Muscle of back (tissue), 11 donors: Measurements from ENCODE around the gene DNHD1. TPM values are rescaled to one million over a fixed set of nuclear protein-coding genes. Genes with fewer than 3 reads are reported as not detected.

Experiments
- DNase-seq, 3 donors: peaks; one replicate each; pipeline versions ENCODE4 v3.0.0 to v3.0.0-alpha.2; 2013
- polyA plus RNA-seq, 10 donors: library from polyadenylated mRNA; unstranded; fragments of 120-200 nt; gene quantifications; one replicate each; pipeline ENCODE4 v1.2.1, GENCODE V29; 2013; ENCODE audit not compliant: insufficient read length in 10 of 10

DNHD1 gene
- polyA plus RNA-seq, 10 donors = 3.9 to 13.5 (median 5.8) TPM

DNA sequence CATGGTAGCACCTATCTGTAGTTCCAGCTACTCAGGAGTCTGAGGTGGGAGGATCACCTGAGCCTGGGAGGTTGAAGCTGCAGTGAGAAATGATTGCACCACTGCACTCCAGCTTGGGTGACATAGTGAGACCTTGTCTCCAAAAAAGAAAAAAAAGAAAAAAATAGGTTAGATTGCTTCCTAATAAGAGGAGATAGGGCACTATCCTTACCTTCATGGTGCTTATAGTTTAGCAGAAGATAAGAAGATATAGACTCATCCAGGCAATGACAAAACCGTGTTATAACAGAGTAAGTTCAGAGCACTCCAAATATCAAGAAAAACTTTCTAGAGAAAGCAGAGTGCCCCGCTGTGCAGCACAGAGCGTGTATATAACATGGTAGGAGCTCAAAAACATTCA lies 64.2 kb downstream of the DNHD1 start:
- no peak for DNase-seq

DNA sequence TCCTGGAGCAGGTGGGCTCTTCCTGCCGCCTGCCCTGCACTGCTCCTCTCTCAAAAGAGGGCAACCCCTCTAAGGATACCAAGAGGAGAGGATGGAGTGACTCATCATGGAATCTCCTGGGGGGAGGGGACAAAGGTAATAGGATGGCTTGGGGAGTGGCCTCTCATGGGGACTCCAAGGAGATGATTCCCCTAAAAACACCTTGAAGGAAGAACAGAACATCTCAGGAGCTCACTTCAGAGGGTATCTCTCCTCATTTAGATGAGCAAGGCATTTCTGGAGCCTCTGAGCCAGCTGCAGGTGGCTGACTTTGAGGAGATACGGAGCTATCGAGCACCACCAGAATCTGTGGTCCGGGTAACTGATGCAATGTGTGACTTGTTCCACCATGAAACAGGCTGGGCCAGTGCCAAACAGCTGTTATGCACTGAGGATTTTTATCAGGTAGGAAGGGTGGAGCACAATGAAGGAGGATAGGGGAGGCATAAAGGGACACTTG lies 66.1 kb downstream of the DNHD1 start:
- DNase-seq = no peak

DNA sequence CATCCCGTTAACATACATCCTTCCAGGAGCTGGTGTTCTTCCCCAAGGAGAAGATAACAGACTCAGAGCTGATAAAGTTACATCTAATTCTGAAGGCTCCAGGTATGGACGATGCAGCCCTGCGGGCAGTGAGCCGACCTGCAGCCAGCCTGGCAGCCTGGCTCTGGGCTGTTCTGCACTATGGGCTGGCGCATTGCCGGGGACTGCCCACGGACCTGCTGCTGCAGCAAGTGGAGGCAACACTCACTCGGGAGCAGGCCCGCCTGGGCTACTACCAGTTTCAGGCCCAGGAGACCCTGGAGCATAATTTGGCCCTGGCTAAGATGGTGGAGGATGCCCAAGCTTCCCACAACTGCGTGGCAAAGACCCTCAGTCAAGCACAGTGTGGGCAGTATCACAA lies 66.6 kb downstream of the DNHD1 start:
- no peak for DNase-seq

DNA sequence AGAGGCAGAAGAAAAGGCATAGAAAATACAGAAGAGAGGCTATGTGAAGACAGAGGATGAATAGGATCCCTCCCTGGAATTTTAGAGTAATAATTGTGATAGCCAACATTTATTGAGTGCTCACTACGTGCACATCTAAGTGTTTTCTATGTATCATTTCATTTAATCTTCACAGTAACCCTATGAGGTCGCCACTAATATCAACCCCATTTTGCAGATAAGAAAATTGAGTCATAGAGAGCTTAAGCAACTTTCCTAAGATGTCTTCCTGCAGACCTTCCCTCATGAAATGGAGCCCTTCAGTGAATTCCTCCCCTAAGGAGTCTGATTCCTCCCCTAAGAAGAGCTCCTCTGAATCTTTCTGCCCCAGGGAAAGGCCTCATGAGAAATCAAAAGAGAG lies 68.2 kb downstream of the DNHD1 start:
- DNase-seq = no peak

DNA sequence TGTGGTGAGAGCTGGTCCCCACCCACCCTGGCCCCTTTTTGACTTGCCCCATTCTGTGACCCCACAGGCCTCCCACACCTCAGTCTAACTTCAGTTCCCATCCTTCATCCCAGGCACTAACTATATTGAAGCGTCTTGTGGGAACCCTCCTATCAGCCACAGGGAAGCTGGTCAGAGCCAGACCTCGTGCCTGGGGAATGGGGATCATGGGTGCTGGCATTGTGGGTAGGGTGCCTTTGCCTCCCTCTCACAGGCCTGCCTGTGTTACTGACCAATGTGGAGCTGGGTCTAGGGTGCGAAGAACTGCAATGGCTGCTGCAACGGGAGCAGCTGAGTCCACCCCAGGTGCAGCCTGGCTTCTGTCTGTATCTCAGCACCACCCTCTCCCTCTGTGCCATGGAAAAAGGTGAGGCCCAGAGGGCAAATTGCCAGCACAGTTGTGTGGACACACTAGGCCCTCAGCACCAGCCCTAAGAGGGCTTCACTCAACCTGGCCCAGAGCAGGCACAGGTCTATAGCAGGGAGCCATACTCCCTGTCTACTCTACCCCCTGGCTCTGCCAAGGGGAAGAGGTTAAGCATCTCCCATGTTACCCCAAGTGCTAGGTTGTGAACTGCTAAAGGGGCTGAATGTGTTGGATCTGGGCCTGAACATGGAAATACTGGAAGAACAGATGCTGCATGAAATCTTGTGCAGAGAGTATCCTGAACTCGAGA lies 69.1 kb downstream of the DNHD1 start:
- no peak for DNase-seq

DNA sequence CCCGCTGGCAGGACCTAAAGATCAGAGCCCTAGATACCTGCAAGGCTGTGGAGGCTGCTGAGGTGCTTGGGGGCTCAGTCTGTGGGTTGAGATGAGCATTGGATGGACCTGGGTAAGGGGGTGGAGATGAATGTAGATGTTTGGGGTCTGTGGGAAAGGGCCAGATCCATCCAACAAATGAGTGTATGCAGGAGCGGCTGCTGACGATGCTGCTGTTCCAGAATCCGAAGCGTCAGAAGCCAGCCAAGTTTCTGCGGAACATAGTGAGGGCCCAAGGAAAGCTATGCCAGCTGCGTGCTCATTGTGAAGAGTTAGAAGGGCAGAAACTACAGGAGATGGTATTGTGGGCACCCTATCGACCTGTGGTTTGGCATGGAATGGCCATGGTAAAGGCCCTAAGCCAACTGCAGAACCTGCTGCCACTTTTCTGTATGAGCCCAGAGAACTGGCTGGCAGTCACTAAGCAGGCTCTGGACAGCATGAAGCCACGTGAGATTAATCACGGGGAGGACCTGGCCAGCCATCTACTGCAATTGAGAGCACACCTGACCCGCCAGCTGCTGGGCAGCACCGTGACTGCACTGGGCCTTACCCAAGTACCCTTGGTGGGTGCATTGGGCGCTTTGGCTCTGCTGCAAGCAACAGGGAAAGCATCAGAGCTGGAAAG lies 69.8 kb downstream of the DNHD1 start:
- no peak for DNase-seq

DNA sequence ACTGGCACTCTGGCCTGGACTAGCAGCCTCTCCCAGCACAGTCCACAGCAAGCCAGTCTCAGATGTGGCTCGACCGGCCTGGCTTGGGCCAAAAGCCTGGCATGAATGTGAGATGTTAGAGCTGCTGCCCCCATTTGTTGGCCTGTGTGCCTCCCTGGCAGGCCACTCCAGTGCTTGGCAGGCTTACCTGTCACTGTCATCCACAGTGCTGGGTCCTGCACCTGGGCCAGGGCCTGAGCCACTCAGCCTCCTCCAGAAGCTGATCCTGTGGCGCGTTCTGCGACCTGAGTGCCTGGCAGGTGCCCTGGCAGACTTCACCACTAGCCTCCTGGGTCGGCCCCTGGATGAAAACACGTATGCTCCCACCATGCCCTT lies 70.3 kb downstream of the DNHD1 start:
- DNase-seq = no peak

DNA sequence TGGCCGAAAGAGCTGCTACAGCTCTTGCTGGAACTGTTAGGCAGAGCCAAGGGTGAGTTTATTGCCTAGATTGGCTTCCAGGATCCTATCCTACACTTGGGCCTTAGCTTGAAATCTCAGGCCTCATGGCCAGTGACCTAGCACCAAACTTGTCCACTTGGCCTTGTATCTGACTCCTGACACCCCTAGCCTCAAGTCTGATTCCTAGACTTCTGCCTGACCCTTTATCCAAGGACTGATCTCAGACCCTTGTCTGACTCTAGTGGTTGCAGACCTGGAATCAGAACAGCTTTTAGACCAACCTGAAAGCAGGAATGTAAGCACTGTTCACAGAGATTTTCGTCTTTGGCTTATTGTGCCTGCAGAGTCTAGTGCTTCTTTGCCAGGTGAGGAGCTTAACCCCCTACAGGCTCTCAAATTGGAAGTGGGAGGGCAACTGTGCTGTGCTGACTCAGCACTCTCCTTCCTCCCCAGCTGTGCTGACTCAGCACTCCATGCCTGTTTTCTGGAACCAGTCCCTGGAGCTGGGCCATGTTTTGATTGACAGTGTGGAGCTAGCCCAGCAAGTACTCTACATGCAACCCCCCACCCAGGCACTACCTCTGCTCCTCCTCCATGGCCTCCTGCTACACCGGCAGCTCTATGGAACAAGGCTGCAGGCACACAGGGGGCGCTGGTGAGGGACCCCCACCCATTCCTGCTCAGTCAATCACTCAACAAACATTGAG lies 71.3 kb downstream of the DNHD1 start:
- peak; percentile 67 to 80 (median 68) for DNase-seq

DNA sequence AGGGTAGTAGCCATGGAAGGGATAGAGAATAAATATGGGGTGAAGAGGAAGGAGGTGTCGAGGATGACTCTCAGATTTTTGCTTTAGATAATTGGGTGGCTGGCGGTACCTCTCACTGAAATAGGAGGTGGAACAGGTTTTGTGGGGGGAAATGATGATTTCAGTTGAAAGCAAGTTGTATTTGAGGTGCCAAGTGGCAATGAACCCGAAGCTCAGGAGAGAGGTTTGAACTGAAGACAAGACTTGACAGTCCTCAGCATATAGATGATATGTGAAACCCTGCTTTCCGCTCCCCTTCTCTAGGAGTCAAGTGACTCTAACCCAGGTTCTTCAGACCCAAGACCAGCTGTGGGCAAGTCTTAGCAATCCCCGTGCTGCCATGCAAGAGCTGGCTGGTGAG lies 72.6 kb downstream of the DNHD1 start:
- DNase-seq = no peak

DNA sequence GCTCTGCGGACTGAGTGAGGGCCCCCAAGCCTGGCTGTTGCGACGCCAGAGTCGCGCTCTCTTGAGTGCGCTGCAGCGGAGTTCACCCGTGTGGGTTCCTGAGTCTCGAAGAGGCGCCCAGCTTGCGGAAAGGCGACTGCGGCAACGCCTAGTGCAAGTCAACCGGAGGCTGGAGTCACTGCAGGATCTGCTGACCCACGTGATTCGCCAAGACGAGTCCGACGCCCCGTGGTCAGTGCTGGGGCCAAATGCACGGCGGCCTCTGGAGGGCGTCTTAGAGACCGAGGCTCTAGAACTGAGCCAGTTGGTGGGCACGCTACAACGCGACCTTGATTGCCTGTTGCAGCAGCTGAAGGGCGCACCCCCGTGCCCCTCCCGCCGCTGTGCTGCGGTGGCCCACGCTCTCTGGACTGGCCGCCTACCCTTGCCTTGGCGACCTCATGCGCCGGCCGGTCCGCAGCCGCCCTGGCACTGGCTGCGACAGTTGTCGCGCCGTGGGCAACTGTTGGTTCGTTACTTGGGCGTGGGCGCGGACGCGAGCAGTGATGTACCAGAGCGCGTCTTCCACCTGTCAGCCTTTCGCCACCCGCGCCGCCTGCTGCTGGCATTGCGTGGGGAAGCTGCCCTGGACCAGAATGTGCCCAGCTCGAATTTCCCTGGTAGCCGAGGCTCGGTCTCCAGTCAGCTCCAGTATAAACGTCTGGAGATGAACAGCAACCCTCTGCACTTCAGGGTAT lies 73.8 kb downstream of the DNHD1 start:
- DNase-seq = peak in 2 of 3 donors; percentile 12 to 14

DNA sequence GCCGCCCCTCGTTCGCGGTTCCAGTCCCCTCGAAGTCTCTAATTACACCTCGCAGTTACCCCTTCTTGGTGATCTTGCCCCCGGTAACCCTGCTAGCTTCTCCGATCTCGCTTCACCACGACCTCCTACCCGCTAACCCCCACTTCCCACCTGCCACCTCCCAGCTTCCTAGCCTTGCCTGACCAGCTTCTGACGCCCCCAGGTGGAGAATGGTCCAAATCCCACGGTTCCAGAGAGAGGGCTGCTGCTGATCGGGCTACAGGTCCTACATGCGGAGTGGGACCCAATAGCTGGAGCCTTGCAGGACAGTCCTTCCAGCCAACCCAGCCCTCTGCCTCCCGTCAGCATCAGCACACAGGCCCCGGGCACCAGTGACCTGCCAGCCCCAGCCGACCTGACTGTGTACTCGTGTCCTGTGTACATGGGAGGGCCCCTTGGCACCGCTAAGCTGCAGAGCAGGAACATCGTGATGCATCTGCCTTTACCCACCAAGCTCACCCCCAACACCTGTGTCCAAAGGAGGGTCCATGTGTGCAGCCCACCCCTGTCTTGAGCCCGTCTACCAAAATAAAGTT lies 74.4 kb downstream of the DNHD1 start:
- no peak for DNase-seq

DNA sequence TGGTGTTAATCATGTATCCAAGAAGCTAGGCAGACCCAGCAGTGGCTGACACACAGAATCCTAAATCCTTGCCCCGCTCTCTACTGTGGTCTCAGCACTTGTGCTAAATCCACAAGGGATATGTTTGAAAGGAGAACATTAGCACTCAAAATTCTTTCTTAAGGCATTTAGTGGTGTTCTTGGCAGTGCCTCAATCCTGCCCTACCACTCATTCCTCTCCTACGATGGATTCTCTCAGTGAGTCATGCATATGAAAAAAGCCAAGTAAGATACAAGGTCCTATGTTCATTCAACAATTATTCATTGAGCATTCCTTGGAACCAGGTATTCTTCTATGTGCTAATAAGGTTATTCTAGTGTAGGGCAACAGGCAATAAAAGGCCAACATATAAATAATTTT lies 75.1 kb downstream of the DNHD1 start:
- peak in 1 of 3 donors; percentile 47 for DNase-seq

DNA sequence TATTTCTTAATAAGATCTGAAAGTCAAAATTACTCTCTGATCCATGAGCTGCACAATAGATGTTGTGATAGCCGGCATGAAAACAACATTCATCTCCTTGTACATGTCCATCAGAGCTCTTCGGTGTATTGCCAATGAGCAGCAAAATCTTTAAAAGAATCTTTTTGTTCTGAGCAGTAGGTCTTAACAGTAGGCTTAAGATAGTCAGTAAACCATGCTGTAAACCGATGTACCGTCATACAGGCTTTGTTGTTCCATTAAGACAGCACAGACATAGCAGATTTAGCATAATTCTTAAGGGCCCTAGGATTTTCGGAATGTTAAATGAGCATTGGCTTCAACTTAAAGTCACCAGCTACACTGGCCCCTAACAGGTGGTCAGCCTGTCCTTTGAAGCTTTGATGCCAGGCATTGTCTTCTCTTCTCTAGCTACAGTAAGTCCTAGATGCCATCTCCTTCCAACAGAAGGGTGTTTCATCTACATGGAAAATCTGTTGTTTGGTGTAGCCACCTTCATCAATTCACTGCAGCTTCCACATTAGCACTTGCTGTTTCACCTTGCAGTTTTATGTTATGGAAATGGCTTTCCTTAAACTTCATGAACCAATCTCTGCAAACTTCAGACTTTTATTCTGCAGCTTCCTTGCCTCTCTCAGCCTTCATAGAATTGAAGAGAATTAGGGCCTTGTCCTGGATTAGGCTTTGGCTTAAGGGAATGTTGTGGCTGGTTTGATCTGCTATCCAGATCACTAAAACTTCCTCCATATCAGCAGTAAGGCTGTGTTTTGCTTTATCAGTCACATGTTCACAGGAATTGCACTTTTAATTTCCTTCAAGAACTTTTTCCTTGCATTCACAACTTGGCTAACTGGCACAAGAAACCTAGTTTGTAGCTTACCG lies 78.0 kb downstream of the DNHD1 start:
- no peak for DNase-seq

DNA sequence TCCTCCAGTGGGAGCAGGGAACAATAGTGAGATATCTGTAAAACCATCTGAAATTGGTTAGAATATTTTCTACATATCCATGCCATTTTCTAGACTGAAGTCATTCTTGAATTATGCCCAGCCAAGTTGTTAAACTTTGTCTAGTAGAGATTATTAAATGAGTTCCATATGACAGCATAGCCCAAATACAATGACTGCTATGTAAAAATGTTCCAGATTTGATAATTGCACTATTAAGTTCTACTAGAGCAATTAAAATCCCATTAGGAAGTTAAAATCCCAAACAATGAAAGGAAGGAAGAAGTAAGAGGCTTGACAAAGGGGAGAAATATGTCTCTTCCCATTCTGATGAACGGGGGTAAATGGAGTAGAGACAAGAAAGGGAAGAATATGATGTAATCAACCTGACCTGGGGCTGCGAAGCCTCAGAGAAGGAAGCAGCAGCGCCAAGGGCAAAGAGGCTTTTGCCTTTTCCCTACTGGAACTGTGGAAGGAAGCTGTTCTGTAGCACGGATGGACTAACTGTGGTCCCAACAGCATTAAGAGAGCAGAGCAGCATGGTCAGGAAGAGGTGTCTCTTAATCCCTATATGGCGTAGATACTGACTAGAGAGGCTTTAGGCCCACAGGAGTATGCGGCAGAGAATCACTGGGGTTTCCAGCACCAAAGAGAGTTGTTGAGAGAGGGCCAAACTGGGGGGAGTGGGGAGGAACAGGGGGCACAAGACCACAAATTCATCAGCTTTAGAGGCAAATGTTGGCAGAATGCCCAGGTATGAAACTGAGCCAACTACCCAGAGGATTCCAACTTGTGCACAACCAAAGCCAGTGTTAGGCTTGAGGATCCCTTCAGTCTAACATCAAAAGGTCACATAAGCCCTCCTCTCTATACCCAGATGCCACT lies 79.6 kb downstream of the DNHD1 start:
- DNase-seq = peak; percentile 50 to 67 (median 59)

DNA sequence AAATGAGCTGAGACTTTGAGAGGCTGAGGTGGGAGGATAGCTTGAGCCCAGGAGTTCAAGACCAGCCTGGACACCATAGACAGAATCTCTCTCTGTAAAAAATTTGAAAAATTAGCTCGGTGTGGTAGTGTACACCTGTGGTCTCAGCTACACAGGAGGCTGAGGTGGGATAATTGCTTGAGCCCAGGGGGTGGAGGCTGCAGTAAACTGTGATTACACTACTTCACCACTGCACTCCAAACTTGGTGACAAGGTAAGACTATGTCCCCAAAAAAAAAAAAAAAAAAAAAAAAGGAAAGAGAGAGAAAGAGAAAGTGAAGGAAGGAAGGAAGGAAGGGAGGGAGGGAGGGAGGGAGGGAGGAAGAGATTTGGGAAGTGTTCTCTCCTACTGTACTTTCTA lies 81.1 kb downstream of the DNHD1 start:
- DNase-seq = no peak

DNA sequence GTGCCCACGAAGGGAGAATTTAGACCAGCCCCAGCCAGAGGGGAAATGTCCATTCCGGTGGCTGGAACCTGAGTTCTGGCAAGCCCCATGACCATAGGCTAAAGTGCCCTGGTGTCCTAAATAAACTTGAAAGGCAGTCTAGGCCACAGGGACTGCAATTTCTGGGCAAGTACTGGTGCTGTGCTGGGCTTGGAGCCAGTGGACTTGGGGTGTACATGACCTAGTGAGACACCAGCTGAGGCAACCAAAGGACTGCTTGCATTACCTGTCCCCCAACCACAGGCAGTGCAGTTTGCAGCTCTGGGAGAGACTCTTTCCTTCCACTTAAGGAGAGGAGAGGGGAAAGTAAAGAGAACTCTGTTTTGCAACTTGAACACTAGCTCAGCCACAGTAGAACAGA lies 82.6 kb downstream of the DNHD1 start:
- no peak for DNase-seq

DNA sequence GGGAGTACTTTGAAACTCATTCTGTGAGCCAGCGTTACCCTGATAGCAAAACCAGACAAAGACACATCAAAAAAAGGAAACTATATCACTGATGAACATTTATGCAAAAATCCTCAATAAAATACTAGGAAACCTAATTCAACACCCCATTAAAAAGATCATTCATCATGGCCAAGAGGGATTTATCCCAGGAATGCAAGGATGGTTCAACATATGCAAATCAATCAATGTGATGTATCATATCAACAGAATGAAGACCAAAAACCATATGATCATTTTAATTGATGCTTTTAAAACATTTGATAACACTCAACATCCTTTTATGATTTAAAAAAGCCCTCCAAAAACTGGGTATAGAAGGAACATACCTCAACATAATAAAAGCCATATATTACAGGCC lies 86.5 kb downstream of the DNHD1 start:
- no peak for DNase-seq

DNA sequence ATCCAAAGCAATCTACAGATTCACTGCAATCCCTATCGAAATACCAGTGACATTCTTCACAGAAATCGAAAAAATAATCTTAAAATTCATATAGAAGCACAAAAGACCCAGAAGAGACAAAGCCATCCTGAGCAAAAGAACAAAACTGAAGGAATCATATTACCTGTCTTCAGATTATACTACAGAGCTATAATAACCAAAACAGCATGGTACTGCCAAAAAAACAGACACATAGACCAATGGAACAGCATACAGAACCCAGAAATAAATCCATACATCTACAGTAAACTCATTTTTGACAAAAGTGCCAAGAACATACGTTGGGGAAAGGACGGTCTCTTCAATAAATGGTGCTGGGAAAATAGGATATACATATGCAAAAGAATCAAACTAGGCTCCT lies 87.4 kb downstream of the DNHD1 start:
- DNase-seq = no peak
